LHCN-M2 (cell line): ENCODE data around the gene EDRF1. TPM values are rescaled to one million over a fixed set of nuclear protein-coding genes. Genes with fewer than 3 reads are reported as not detected.

ENCODE experiments used
- DNase-seq: peaks from one replicate; pipeline ENCODE4 v3.0.0-alpha.2; 2012; ENCODE audit warnings: low read depth
- total RNA-seq: library from RNA; depleted of rRNA; stranded (reverse); fragments of >200 nt; gene quantifications from 2 replicates; pipeline ENCODE4 v1.2.3, GENCODE V29; 2014; rRNA removed

The EDRF1 gene
- total RNA-seq, 1 experiment from 2014 or later: 22.2 TPM

GRCh38 chr10:125785791-125786190 is 66.3 kb downstream of the EDRF1 start:
- no peak for DNase-seq

DNA sequence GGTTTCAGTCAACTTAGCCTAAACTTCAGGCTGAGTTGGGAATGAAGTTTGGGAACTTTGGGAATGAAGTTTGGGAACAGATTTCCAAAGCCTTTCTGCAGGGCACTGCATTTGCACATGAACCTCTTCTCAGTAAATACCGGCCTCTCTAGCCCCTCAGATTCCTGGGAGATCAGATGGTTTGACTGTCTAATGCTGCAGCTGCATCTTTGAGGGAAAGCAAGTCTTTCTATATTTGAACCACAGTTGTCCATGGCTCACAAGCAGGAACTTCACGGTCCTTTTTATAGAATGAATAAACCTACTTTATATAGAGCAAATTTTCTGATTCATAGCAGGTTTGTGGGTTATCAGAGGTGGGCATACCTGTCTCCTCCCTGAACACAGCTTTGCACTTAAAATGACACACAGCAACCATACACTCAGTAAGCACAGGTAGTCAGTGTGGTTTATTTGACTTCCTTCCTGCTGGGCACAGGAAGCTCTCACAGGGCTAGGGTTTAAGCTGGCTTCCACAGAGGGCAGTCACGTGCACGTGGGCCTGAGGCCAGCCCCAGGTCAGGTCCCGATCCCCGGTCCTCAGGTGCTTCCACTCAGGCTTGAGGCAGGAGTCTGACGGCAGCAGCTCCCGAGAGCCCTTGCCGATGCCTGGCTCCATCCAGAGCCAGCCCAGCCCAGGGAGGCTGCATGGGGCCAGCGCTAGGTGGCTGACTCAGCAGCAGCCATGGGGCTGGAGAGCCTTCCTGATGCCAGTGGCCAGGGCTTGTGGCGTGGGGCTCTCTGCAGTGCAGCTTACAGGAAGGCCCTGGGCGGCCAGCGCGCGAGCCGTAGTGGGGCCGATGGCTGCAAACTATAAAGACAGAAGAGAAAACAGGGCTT is 68.9 kb downstream of the EDRF1 start:
- no peak for DNase-seq

GRCh38 chr10:125792342-125793300 is 73.1 kb downstream of the EDRF1 start:
- no peak for DNase-seq

- DNase-seq: no peak
Observed at GRCh38 chr10:125795128-125795527, 75.6 kb downstream of the EDRF1 start.

DNA sequence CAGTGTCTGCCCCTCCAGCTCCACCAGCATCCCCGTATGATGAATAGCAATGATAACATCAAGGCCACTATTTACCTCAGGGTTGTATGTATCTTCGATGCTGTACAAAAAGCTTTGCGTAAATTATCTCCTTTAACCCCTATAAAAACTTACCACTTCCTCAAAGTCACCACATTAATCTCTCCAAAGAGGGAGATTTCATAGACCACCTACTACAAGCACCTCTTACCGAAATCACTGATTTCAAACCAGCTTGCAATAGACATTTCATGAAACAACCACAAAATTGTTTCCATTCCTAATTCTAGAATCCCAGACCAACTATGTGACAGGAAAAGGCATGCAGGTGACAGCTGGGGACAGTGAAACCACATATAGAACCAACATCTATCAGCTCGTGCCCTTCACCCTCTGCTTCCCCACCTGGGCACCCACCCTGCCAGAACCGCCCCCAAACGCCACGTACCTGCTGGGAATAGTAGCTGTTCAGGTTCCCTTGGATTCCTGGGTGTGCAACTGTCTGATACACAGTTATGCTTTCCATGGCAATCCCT is 76.2 kb downstream of the EDRF1 start:
- no peak for DNase-seq

DNA sequence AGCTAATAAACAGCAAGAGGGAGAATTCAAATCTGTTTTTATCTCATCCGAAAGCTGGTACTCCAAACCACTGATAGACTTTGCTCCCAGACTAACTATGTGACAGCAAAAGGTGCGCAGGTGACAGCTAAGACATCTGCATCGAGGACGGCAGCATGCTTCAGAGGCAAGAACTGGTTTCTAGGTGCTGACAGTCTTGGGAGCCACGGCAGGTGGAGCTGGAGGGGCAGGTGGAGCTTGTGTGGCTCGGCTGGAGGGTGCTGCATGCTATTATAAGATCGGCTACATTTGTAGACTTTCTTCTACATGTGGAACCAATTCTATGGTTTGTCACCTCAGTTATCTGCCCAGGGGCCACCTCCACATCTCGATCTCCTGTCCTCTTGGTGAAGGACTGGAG is 77.9 kb downstream of the EDRF1 start:
- DNase-seq: no peak

GRCh38 chr10:125797994-125798662 is 78.6 kb downstream of the EDRF1 start:
- DNase-seq: no peak

DNA sequence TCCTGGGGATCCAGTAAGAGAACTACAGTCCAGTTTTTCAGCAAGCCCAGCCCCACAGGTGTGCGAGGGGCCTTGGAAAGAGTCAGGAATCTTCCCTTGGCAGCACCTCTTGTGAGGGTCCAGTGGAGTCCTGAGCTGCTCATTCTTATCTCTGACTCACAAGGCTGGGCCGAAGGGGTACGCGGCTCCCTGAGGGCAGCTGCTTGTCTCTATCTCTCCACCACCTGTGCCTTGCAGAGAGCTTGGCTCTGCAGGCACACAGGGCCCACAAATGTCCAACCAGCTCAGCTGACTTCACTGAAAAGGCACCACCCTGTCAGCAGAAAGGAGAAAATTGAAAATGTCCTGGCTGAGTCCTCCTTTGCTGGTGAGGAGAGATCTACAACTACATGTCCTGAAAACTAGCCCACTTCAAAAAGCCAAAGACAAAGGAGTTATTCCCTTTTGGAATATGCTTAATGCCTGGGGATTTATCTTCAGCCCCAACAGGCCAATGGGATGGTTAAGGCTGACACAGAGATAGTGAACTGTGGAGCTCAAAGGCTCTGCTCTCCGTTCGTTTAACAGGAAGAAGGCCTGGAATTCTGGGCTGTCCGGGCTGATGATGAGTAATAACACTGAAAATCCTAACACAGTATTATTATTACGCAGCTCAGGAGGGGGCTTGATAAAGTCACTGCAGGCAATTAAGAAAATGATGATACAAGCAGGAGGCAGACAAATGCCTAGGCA is 80.1 kb downstream of the EDRF1 start:
- DNase-seq: no peak

- DNase-seq: no peak
Observed at GRCh38 chr10:125801574-125801973, 82.1 kb downstream of the EDRF1 start.

GRCh38 chr10:125802131-125802530 is 82.6 kb downstream of the EDRF1 start:
- DNase-seq: no peak

DNA sequence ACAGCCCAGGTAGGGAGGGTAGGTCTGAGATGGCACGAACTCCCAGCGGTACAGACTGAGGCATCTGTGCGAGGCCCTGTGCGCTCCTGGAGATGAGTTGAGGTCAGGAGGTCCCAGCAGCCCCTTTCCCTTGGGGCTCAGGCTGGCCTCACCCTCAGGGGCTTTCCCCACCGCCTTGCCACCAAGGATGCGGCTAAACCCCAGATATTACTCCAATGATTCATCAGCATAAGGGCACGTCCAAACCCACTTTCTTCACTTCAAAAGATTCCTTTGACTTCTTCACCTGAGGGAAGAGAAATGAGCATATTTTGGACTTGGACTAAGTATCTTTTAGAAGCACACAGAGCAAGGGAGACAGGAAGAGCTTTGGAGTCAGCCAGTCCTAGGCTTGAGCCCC is 83.2 kb downstream of the EDRF1 start:
- no peak for DNase-seq

GRCh38 chr10:125808047-125808446 is 88.5 kb downstream of the EDRF1 start:
- DNase-seq: no peak

DNA sequence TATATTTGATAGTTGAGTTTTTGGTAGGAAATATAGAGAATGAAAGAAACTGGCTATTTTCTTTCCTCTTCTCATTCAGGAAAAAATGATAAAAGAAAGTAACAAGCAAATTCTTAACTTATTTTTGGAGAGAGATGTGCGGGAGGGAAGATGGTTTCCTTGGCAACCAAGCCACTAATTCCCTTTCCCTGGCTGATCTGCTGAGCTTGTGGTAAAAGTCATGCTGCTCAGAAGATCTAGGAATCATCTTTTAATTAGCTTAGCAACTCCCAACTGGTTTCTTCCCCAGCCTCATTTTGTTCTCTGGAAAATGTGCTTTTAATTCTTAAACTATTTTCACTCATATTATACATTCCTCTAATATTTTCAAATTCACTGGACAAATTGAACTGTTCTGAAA is 91.7 kb downstream of the EDRF1 start:
- no peak for DNase-seq

GRCh38 chr10:125812128-125812750 is 92.7 kb downstream of the EDRF1 start:
- no peak for DNase-seq

Other genes starting within 250 kb of the EDRF1 start
- gene TEX36, start 36.5 kb upstream of the EDRF1 start, total RNA-seq: not detected in 2 replicates
- not detected in 2 replicates for gene MMP21, start 56.1 kb downstream of the EDRF1 start, total RNA-seq
- gene UROS, start 103.5 kb downstream of the EDRF1 start, total RNA-seq: 93.6 and 106 TPM in 2 replicates
- 66.9 and 68.1 TPM in 2 replicates for gene BCCIP, start 103.8 kb downstream of the EDRF1 start, total RNA-seq
- gene DHX32, start 161.6 kb downstream of the EDRF1 start, total RNA-seq: 37.4 and 38.7 TPM in 2 replicates
- gene FANK1, start 176.9 kb downstream of the EDRF1 start, total RNA-seq: 2.2 and 2.3 TPM in 2 replicates